ENCODE data around the gene GRM7. TPM values are rescaled to one million over a fixed set of nuclear protein-coding genes. Genes with fewer than 3 reads are reported as not detected.

The GRM7 gene
- polyA plus RNA-seq, 1 experiment: not detected

DNA sequence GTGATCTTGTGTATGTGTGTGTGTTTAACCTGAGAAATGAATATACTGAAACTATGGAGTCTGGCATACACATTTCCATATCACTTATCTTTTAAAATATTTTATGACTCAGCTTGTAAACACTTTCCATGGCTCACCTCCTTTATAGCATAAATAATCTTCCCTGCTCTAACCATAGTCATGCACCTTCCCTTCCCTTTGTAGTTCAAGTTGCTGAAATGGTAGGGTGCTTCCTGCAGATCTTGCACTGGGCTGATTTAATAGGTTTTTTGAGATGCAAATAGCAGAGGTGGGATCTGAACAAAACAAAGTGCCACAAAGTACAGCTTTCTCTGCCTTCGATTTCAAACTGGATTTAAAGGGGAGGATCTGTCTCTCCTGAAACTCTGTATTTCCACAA lies 928.0 kb downstream of the GRM7 start:
- POLR2A ChIA-PET: no interaction called here

DNA sequence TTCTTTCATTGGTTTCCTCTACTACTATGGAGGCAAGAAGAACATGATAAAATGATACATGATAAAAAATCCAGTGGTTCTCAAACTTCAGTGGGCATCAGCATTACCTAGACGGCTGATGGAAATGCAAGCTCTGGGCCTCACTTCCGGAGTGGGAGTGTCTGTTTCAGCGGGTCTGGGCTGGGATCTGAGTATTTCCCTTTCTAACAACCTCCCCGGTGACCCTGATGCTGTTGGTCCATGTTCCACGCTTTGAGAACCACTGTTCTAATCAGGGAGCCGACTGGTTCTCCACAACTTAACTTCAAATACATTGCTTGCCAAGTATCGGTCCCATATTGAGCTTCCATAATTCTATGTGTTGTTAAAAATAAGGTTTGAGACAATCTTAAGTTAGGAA lies 928.4 kb downstream of the GRM7 start:
- Histone ChIP-seq H3K9me3 (ENCODE audit: control insufficient read depth, insufficient read depth, low read length) (peaks cover 17% of the 10 kb centered on the region), H3K27ac (ENCODE audit: low read depth, low read length) (no peak overlapping the region), H3K27me3 (ENCODE audit: control insufficient read depth, insufficient read depth, low read length) (no peaks in the 10 kb centered on the region), H3K4me3 (ENCODE audit: low read depth, low read length) (no peak overlapping the region)
- no peak for DNase-seq (ENCODE audit: low read depth, low spot score)
- POLR2A ChIA-PET: no interaction called here
- TF ChIP-seq CTCF (IDR thresholded peaks at IDR 0.05; ENCODE audit: low read depth, low read length): no peak
- CTCF ChIA-PET: no interaction called here

More for the DNA sequence above, 928.0 kb downstream of the GRM7 start:
- no peak for TF ChIP-seq CTCF (IDR thresholded peaks at IDR 0.05; ENCODE audit: low read depth, low read length)
- H3K27me3 ChIP-seq (ENCODE audit: control insufficient read depth, insufficient read depth, low read length): no peaks in the 10 kb centered on the region
- no peak for DNase-seq (ENCODE audit: low read depth, low spot score)
- CTCF ChIA-PET: no interaction called here
- peaks cover 14% of the 10 kb centered on the region; the same call in 1 of the 2 replicates for H3K9me3 ChIP-seq (ENCODE audit: control insufficient read depth, insufficient read depth, low read length)
- H3K4me3 ChIP-seq (ENCODE audit: low read depth, low read length): no peak overlapping the region
- H3K27ac ChIP-seq (ENCODE audit: low read depth, low read length): no peak overlapping the region

- Histone ChIP-seq H3K27ac (ENCODE audit: low read depth, low read length) (no peak overlapping the region), H3K4me3 (ENCODE audit: low read depth, low read length) (no peak overlapping the region), H3K9me3 (ENCODE audit: control insufficient read depth, insufficient read depth, low read length) (peaks cover 18% of the 10 kb centered on the region), H3K27me3 (ENCODE audit: control insufficient read depth, insufficient read depth, low read length) (no peaks in the 10 kb centered on the region)
- CTCF ChIA-PET: no interaction called here
- no peak for DNase-seq (ENCODE audit: low read depth, low spot score)
- no peak for TF ChIP-seq CTCF (IDR thresholded peaks at IDR 0.05; ENCODE audit: low read depth, low read length)
- POLR2A ChIA-PET: no interaction called here
Observed at GRCh38 chr3:7790141-7790540, 929.2 kb downstream of the GRM7 start.

Data from AG04450 (cell line).